AG08395 (cell line): ENCODE measurements around the gene CROCC2.
"Not testable (repeated sequence)": the region's sequence is repeated elsewhere in the genome, so short reads cannot be mapped to it uniquely, and the experiment has no call there.

Experiments used
- DNase-seq: peaks from one replicate; pipeline ENCODE4 v3.0.0; 2012; ENCODE audit warnings: mixed read lengths, low spot score

CROCC2 gene

DNA sequence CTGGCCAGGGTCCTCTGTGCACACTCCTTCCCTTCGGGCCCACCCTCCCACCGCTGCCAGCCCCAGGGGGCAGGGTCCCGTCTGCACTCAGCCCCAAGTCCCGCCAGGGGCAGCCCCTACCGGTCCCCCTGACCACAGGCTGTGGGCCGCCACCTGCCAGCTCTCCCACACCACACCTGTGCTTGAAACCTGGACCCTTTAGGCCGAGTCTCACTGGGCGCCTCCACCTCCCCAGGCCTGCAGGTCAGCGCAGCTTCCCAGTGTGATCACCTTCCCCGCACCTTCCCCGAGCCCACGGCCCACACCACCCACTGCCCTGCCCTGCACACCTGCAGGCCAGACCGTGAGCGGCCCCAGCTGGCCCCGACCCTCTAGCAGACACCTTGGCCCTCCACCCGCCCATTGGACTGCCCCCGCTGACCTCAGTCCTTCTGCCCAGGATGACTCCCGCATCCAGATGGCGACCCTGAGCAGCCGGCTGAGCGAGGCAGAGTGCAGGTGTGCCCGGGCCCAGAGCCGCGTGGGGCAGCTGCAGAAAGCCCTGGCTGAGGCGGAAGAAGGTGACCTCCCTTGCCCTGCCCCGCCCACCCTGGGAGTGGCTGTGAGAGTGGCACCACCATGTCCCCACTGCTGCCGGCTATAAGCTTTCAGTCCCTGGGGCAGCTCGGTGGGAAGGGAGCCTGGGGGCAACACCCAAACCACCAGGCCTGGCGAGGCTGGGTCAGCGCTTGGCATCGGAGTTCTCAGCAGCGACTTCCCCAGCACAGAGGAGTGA, 61.0 kb downstream of the CROCC2 start:
- no peak for DNase-seq

DNA sequence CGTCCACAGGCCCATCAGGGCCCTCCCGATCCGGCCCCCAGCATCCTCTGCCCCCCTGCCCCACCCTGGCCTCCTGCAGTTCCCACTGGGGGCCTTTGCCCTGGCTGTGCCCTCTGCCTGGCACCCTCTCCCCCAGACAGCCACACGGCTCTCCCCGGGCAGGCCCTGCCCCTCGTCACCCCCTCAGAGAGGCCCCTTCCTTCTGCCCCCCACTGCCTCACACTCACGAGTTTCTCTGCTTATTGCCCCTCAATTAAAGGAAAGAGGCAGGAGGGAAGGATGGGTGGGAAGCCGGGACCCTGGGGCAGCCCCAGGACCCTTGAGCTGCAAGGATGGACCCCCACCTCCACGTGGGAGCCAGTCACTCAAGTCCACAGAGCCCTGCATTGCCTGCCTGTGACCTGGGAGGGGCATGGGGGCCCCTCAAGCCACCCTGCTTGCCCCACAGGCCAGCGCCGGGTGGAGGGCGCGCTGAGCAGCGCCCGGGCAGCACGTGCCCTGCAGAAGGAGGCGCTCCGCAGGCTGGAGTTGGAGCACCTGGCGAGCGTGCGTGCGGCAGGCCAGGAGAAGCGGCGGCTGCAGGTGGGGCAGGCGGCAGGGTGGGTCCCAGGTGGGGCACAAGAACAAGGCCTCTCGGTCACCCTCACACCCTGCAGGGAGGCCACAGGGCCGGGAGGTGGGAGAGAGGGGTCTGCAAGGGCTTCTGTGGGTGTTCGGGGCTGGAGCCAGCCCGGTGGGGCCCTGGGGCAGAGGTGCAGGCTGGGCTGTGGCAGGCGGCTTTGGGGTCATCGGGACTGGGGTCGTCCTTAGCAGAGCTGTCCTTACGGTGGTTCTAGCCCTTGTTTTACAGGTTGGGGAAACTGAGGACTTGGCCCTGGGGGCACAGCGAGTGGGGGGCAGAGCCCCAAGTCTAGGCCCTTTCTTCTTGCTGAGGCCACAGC, 61.8 kb downstream of the CROCC2 start:
- DNase-seq: no peak

DNA sequence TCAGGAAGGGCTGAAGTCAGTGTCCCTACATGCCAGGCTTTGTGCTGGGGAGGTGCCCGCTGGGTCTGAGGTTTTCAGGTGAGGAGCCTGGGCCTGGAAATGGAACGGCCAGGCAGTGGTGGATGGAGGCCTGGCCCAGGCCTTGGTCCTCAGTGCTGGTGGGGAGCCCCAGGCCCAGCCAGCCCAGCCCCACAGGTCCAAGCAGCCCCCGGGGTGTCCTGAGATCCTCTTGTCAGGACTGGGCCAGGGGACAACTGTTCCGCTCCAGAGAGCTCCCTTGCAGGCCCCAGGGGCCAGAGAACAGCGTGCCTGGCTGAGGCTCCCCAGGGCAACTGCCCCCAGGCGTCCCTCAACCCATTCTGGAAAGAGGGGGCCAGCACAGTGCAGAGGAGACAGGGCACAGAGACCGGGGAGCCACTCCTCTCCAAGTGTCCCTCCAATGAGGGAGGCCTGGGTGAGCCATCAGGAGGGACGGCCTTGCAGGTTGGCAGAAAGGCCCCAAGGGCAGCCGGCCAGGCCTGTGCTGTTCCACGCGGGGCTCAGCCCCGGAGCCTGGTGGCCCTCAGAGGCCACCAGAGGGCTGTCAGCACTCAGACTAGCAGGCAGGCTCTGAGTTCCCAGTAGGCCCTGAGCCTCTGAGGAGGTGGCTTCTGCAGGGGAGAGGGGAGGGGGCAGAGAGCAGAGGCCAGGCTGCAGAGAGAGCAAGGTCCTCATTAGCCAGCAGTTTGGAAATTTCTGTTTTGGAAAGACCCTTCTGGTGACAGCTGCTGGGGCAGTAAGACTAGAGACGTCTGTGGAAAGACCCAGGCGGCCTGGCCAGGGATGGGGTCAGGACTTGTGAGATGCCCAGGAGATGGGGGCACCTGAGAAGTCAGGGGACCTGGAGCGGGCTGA, 62.8 kb downstream of the CROCC2 start:
- peak; percentile 14 for DNase-seq

DNA sequence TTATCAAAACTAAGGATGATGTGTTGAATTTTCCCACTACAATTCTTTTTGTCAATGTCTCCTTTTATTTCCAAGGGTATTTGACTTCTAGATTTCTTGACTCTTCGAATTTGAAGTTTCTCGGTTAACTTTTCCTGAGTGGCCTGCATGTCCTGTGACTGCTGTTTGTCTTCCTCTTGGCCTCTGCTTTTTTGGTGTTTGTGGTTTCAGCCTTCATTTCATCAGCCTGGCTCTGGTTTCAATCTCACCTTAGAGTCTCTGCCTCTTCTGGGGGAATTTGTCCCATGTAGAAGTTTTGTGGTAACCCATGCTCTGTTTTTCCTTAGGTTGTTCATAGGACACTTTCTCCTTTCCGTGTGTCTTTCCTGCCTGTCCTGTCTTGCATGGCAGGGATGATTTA, 64.0 kb downstream of the CROCC2 start:
- no peak for DNase-seq

DNA sequence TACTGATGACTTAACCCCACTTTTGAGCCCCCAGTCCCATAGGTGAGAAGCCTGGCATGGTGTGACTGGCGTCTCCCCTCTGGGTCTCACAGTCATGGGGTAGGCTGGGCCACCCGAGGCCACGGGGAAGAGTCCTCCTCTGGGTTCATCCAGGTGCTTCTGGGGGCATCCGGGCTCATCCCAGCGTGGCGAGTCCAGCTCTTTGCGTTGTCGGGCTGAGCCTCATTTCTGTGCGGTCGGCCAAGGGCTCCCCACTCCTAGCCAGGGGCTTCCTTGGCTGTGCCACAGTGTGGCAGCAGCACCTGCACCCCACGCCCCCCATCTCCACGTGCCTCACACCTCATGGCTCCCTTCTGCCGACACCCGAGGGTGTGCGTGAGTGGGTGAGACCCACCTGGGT, 64.7 kb downstream of the CROCC2 start:
- DNase-seq: no peak

DNA sequence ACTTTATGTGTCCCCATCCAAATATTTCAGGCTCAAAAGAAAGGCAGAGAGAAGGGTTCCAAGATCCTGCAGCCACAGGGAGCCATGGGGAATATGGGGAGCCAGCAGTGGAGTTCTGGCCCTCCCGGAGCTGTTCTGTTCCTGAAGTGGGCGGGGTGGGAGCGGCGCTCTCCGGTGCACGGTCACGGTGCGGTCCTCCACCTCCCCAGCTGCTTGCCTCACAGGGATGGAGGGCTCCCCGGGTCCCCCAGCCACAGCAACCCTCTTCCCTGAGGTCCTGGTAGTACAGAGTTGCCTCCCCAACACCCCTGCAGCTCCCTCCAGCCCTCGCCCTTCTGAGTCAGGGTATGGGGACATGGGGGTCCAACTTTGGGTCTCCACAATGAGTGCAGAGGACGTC, 66.1 kb downstream of the CROCC2 start:
- no peak for DNase-seq

DNA sequence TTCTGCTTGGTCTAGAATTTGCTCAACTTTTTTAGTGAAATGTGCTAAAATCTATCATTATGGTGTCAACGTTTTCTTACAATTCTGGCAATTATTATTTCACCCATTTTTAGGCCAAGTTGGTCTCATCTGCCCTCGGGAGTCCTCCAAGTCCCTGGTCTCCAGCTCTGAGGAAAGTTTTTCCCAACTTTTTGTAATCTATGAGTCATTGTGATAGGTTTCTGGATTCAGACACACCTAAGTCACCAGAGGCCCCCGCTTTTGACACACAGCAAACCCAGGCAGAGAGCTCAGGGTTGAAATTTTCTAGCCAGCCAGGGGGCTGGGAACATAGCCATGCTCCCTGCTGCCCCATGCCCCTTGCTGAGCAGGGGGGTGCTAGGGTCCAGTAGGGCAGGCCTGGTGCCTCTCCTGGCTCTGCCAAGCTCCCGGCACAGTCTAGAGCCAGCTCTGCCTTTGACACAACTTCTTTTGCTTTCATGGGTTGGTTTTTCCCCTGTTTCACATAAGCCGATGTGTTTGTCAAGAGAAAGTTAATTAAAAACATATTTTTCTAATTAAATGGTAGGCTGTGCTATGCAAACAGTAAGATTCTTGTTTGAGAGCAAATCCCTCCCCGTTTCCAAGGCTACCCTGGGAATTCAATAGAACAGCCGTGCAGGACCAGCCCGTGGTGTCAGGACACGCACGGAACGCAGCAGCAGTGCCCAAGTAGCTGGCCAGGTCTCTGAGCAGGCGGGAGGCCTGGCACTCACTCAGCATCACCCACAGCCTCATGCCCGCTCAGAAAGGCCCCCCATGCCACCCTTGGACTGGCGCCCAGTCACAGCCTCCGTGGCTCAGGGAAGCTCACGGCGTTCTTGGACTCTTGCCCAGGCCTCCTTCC, 66.7 kb downstream of the CROCC2 start:
- DNase-seq: peak; percentile 88

DNA sequence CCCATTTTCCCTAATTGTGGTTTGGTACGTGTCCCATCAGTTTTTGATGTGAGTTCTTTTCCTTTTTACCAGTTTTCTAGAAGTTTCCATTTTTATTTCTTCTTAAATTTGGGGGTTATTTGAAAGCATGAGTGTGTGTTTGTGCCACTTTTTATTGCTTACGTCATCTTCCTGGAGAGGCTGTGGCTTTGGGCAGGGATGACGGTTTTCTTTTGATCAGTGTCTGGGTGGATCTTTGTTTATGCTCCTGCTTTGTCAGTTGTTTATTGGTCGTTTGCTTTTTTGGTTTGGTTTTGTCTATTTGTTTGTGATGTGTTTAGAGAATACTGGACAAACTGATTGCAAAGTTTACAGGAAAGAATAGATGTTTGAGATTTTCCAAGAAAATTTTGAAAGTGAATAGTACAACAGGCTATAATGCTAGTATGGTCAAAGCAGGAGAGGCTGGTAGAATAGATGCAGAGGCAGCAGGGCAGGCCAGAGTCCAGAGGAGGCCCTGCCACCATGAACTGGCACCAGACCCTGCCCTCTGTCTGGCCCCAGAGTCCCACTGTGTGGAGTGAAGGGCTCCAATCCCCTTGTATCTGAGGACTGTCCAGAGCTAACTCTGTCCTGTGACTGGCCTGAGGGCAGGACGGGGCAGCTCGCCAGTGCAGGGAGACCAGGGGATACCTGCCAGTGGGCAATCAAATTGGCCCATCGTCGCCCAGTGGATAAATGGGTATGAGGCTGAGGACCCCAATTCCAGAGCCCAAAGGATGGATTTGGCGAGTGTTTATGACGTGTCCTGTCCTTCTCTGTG, 68.8 kb downstream of the CROCC2 start:
- peak; percentile 29 for DNase-seq

DNA sequence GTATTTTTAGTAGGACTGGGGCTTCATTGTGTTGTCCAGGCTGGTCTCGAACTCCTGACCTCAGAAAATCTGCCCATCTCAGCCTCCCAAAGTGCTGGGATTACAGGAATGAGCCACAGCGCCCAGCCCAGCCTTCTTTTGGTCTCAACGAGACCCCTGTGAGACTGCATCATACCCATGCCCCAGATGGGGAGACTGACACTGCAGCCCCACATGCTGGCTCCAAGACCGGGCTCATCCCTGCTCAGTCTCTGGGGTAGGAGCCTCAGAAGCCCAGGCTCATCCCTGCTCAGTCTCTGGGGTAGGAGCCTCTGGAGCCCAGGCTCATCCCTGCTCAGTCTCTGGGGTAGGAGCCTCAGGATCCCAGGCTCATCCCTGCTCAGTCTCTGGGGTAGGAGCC, 69.8 kb downstream of the CROCC2 start:
- not testable (repeated sequence) for DNase-seq

DNA sequence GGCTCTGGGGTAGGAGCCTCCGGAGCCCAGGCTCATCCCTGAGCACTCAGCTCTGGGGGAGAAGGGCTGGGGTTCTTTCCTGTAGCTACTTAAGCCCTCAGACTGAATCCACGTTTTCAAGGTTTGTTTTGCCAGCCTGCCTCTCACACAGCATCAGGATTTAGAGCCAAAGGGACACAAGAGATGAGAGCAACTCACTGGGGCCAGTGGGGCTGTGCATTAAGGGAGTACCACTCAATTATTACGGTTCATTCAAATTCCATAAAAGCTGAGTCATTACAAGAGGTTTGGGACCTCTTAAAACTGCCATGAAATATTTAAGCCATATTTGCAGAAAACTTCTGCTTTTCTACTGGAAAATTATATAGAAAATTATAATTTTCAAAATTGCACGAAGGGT, 75.1 kb downstream of the CROCC2 start:
- peak; percentile 52 for DNase-seq

DNA sequence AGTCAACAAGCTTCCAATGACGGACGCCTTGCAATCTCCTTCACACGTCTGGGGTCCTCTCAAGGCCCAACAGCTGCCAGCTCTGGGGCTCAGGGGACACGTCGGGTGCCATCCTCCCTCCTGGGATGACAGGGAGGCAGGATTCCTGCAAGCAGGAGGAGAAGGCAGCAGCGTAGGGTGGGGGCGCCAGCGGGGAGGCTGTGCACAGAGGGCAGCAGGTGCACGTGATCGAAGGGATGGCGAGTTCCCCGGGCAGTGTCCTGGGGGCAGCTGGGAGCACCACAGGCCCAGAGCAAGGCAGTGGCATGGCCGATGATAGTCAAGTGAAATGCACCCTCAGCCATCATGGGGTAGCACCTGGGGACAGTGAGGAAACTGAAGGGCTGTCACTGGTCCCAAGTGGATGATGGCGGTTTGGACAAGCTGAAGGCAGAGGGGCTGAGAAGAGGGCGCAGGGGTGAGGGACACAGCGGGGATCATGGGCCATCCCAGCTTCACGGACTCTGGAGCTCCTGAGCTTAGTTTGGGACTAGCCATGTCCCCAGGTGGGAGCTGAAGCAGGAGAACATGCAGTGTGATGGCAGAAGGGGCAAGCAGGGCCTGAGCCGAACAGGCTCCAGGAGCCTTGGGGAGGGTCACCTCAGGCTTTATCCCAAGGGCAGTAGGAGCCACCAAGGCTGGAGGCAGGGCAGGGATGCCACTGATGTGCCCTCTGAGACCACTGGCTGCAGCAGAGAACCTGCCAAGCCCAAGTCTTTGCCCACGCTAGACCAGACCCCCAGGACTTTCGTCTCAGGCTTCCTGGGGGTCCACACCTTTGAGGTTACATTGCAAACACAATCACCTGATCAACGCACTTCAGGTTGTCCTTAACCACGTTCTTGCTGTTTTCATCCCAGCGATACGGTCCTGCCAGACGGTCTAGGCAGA, 76.0 kb downstream of the CROCC2 start:
- no peak for DNase-seq

DNA sequence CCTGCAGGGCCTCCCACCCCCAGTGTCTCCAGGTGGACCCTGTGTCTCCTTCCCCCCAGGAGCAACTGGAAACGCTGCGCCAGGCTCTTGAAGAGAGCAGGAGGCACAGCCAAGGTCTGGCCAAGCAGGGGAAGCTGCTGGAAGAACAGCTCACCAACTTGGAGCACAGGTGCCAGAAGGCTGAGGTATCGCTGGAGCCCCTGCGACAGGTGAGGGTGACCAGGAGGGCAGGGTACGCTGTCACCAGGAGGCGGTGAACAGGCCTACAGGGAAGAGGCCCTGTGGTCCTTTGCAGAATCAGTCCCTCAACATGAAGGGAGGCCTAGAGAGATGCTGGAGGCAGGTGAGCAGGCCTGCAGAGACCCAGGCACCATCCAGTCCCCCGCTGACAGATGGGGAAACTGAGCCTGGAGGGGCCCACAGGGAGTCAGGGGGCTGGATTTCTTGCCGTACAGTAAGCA, 76.7 kb downstream of the CROCC2 start:
- DNase-seq: no peak

DNA sequence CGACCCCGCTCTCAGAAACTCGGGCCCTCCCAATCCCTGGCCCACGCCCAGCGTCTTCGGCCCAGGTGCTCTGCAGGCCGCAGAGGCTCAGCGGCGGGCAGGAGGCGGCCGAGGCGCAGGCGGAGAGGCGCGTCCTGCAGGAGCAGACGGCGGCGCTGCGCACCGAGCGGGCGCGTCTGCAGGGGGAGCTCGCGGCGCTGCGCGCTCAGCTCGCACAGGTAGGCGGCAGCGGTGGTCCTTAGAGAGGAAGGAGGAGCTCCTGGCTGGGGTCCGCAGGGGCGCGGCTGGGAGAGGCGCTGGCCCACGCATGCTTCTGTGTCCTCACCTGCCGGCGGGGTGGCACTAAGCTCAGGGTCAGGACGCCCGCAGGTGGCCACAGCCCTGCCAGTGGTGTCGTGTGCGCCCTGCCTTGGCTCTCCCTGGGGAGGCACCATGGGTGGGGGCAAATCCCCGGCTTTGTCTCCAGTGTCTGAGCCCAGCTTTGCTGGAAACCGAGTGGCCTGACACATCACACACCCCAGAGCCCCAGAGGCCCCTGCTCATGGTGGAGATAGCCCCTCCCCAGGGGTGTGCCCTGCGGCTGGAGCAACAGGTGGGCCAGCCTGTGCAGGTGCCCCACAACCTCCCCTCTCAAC, 77.3 kb downstream of the CROCC2 start:
- DNase-seq: no peak

DNA sequence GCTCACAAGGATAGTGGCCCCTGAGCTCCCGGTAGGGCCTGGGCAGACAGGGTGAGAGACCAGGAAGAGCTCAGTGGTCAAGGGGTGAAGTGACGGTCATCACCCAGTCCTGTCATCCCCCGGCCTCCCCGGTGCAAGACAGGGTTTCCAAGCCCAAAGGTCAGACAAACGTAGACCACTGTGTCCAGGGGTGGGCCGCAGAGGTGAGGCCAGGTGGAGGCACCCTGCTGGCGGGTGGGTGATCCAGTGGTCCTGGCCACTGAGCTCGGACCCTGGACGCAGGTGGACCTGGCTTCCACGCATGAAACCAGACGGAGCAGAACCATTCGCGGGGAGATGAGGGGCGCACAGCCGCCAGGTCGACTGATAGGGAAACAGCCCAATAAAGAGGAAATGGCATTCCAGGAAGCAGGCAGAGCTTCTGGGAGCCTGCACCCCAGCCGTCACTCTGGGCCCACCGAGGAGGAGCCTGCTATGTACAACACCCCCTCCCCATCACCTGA, 77.9 kb downstream of the CROCC2 start:
- no peak for DNase-seq

DNA sequence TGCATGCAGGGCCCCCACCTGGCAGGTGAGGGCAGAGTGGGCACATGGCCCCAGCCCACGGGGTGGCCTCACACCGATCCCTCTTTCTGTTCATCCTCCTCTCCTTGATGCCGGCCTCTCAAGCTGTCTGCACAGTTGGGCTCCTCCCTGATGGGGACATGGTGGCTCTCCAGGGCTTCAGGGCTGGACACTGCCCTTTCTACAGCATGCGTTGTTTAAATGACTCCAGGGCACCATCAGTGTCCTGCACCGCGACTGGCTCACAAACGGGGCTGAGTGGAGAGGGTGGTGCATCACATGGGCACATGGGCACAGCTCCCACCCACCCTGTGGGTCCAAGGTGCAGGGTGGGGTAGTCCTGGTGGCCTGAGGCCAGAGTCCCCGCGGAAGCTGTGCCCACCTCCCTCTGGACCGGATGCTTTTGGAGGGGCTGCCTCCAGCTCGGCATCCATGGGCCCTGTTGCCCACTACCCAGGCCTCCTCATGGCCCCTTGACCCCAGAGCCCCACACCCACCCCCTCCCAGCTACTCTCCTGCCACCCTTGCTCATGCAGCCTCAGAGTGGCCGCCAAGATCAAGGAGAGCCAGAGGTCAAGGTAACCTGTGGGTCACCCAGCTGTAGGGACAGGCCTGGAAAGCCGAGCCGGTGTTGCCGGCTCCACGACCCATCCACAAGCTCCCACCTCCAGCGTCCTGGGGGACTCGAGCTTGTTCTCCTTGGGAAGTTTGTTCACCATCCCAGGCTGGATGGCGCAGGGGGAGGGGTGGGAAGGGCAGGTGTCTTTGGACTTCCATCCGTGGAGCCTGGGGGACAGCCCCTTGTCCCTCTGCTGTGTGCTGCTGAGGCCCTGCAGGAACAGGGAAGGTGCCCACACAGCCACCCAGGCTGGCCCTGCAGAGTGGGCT, 80.0 kb downstream of the CROCC2 start:
- DNase-seq: no peak

DNA sequence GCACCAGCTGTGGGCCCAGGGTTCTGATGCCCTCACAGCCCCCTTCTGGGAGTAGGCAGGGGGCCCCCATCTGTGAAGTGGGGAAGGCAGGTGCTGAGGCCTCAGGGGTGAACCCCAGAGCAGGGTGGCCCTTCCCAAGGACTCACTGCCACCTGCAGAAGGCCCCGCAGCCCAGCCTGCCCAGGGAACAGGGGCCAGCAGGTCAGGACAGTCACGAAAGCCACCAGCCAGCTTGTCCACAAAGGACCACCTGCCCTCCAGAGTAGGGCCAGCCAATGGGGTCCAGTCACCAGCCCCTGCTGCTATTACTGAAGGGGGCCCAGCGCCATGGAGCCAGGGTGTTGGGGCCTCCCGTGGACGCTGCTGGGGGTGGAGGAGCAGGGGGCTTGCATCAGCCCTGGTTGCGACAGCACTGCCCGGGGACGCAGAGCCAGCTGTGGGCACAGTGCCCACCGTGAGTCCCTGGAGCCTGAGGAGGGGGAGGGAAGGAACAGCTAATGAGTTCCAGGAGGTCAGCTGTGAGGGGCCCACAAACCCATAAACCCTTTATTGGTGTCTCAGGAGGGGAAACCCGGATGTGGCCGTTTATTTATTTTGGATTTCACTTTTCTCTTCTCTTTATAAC, 80.8 kb downstream of the CROCC2 start:
- DNase-seq: peak; percentile 48

DNA sequence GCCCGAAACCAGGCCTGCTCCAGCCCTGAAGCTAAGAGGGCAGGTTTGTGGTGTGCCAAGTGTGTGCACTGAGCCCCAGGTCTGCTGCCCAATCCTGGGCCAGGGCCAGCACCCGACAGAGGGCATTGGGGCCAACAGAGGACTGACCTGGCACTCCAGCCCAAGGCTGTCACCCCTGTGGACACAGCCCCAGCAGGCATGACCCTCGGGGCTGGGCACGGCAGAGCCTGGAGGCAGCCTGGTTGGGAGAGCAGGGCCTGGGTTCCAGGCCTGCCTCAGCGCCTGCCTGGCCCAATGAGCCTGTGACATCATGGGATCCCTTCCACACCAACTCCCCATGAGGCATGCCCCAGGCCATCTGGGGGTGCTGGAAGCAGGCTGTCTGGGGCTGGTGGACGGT, 81.5 kb downstream of the CROCC2 start:
- no peak for DNase-seq
